ENCODE results near the gene MAPKAP1. TPM values are rescaled to one million over a fixed set of nuclear protein-coding genes. Genes with fewer than 3 reads are reported as not detected.

Gene MAPKAP1
- total RNA-seq, 2 experiments from 2014 or later = 58.7 to 63.6 TPM

- H3K9me3 Mint-ChIP-seq = no peaks in the 10 kb centered on the region
- H3K4me3 Mint-ChIP-seq = no peak overlapping the region
- no peak overlapping the region for H3K27ac Mint-ChIP-seq
- CTCF ChIA-PET = interaction anchor here (1.7 kb wide), 1 partner anchor 8 kb away, joined by 5 read pairs; no protein-coding TSS in a partner anchor
- H3K4me1 Mint-ChIP-seq = no peaks in the 10 kb centered on the region
- H3K27me3 Mint-ChIP-seq = no peaks in the 10 kb centered on the region
- POLR2A ChIA-PET = no interaction called here
- DNase-seq = no peak
- no peaks in the 10 kb centered on the region for H3K36me3 Mint-ChIP-seq (ENCODE audit: low read depth)
Measured at GRCh38 chr9:125415583-125416460, 291.2 kb downstream of the MAPKAP1 start.

- Mint-ChIP-seq H3K27me3 (peaks cover 9% of the 10 kb centered on the region), H3K4me1 (peaks cover 11% of the 10 kb centered on the region), H3K4me3 (no peak overlapping the region), H3K36me3 (ENCODE audit: low read depth) (no peaks in the 10 kb centered on the region), H3K27ac (no peak overlapping the region), H3K9me3 (no peaks in the 10 kb centered on the region)
- no peak for DNase-seq
- ChIA-PET POLR2A (no interaction called here), CTCF (interaction anchor here (0.6 kb wide), 1 partner anchor 1055 kb away, joined by 3 read pairs; no protein-coding TSS in a partner anchor)
Measured at GRCh38 chr9:125413579-125413978, 293.4 kb downstream of the MAPKAP1 start.

GRCh38 chr9:125412166-125412565, 294.8 kb downstream of the MAPKAP1 start:
- H3K4me3 Mint-ChIP-seq = no peak overlapping the region
- no peaks in the 10 kb centered on the region for H3K9me3 Mint-ChIP-seq
- peaks cover 15% of the 10 kb centered on the region for H3K4me1 Mint-ChIP-seq
- H3K27ac Mint-ChIP-seq = no peak overlapping the region
- DNase-seq = no peak
- ChIA-PET POLR2A (interaction anchor here (0.6 kb wide), 1 partner anchor 1355 kb away, joined by 6 read pairs; no protein-coding TSS in a partner anchor), CTCF (interaction anchor here (1.2 kb wide), 1 partner anchor 10 kb away, joined by 3 read pairs; no protein-coding TSS in a partner anchor)
- H3K36me3 Mint-ChIP-seq (ENCODE audit: low read depth) = no peaks in the 10 kb centered on the region
- peaks cover 12% of the 10 kb centered on the region for H3K27me3 Mint-ChIP-seq

- H3K4me3 Mint-ChIP-seq = peak overlapping the region; percentile 30
- H3K4me1 Mint-ChIP-seq = peaks cover 15% of the 10 kb centered on the region
- ChIA-PET CTCF (interaction anchor here (1.2 kb wide), 1 partner anchor 9 kb away, joined by 3 read pairs; no protein-coding TSS in a partner anchor), POLR2A (no interaction called here)
- no peaks in the 10 kb centered on the region for H3K9me3 Mint-ChIP-seq
- no peak overlapping the region for H3K27ac Mint-ChIP-seq
- no peak for DNase-seq
- peaks cover 13% of the 10 kb centered on the region for H3K27me3 Mint-ChIP-seq
- H3K36me3 Mint-ChIP-seq (ENCODE audit: low read depth) = no peaks in the 10 kb centered on the region
Measured at GRCh38 chr9:125411171-125411756, 295.7 kb downstream of the MAPKAP1 start.

- Mint-ChIP-seq H3K4me1 (peaks cover 15% of the 10 kb centered on the region), H3K9me3 (no peaks in the 10 kb centered on the region), H3K27ac (no peak overlapping the region), H3K4me3 (peak overlapping the region; percentile 25), H3K27me3 (peaks cover 13% of the 10 kb centered on the region), H3K36me3 (ENCODE audit: low read depth) (no peaks in the 10 kb centered on the region)
- CTCF ChIA-PET = no interaction called here
- POLR2A ChIA-PET = no interaction called here
- no peak for DNase-seq
Measured at GRCh38 chr9:125410522-125410894, 296.5 kb downstream of the MAPKAP1 start.

- no peaks in the 10 kb centered on the region for H3K9me3 Mint-ChIP-seq
- DNase-seq = peak; percentile 42
- H3K27ac Mint-ChIP-seq = peak overlapping the region; percentile 48
- peak overlapping the region; percentile 25 for H3K4me3 Mint-ChIP-seq
- H3K27me3 Mint-ChIP-seq = peaks cover 13% of the 10 kb centered on the region
- CTCF ChIA-PET = no interaction called here
- POLR2A ChIA-PET = no interaction called here
- no peaks in the 10 kb centered on the region for H3K36me3 Mint-ChIP-seq (ENCODE audit: low read depth)
- H3K4me1 Mint-ChIP-seq = peaks cover 15% of the 10 kb centered on the region
Measured at GRCh38 chr9:125409637-125410521, 297.1 kb downstream of the MAPKAP1 start.

GRCh38 chr9:125409217-125409636, 297.8 kb downstream of the MAPKAP1 start:
- no peaks in the 10 kb centered on the region for H3K36me3 Mint-ChIP-seq (ENCODE audit: low read depth)
- H3K27me3 Mint-ChIP-seq = peaks cover 13% of the 10 kb centered on the region
- H3K9me3 Mint-ChIP-seq = no peaks in the 10 kb centered on the region
- no peak for DNase-seq
- POLR2A ChIA-PET = no interaction called here
- CTCF ChIA-PET = no interaction called here
- no peak overlapping the region for H3K27ac Mint-ChIP-seq
- peak overlapping the region; percentile 65 for H3K4me3 Mint-ChIP-seq
- H3K4me1 Mint-ChIP-seq = peaks cover 15% of the 10 kb centered on the region

GRCh38 chr9:125407974-125408900, 298.8 kb downstream of the MAPKAP1 start:
- Mint-ChIP-seq H3K27me3 (peaks cover 13% of the 10 kb centered on the region), H3K4me3 (peak overlapping the region; percentile 65), H3K4me1 (peaks cover 15% of the 10 kb centered on the region), H3K27ac (no peak overlapping the region), H3K36me3 (ENCODE audit: low read depth) (no peaks in the 10 kb centered on the region), H3K9me3 (no peaks in the 10 kb centered on the region)
- CTCF ChIA-PET = interaction anchor here (0.6 to 1.9 kb wide), 21 partner anchors 9 to 1083 kb away, joined by 3 to 6 read pairs (median 4); no protein-coding TSS in a partner anchor
- peak; percentile 74 for DNase-seq
- POLR2A ChIA-PET = no interaction called here

GRCh38 chr9:125407432-125407973, 299.5 kb downstream of the MAPKAP1 start:
- no peaks in the 10 kb centered on the region for H3K36me3 Mint-ChIP-seq (ENCODE audit: low read depth)
- peaks cover 13% of the 10 kb centered on the region for H3K27me3 Mint-ChIP-seq
- H3K4me3 Mint-ChIP-seq = peak overlapping the region; percentile 58
- no peak overlapping the region for H3K27ac Mint-ChIP-seq
- peaks cover 15% of the 10 kb centered on the region for H3K4me1 Mint-ChIP-seq
- CTCF ChIA-PET = interaction anchor here (0.7 to 1.9 kb wide), 21 partner anchors 8 to 1084 kb away, joined by 3 to 6 read pairs (median 4); no protein-coding TSS in a partner anchor
- POLR2A ChIA-PET = interaction anchor here (0.6 kb wide), 1 partner anchor 24 kb away, joined by 3 read pairs; no protein-coding TSS in a partner anchor
- H3K9me3 Mint-ChIP-seq = no peaks in the 10 kb centered on the region
- DNase-seq = no peak

GRCh38 chr9:125406810-125407087, 300.3 kb downstream of the MAPKAP1 start:
- DNase-seq = no peak
- no peaks in the 10 kb centered on the region for H3K36me3 Mint-ChIP-seq (ENCODE audit: low read depth)
- ChIA-PET POLR2A (no interaction called here), CTCF (interaction anchor here (1.3 to 1.9 kb wide), 3 partner anchors 12 to 44 kb away, joined by 4 to 6 read pairs (median 5); no protein-coding TSS in a partner anchor)
- no peak overlapping the region for H3K27ac Mint-ChIP-seq
- H3K27me3 Mint-ChIP-seq = peaks cover 13% of the 10 kb centered on the region
- H3K4me1 Mint-ChIP-seq = peaks cover 15% of the 10 kb centered on the region
- peak overlapping the region; percentile 16 for H3K4me3 Mint-ChIP-seq
- H3K9me3 Mint-ChIP-seq = no peaks in the 10 kb centered on the region

GRCh38 chr9:125405938-125406809, 300.8 kb downstream of the MAPKAP1 start:
- DNase-seq = no peak
- Mint-ChIP-seq H3K4me3 (peak overlapping the region; percentile 16), H3K36me3 (ENCODE audit: low read depth) (no peaks in the 10 kb centered on the region), H3K27me3 (peaks cover 13% of the 10 kb centered on the region), H3K4me1 (peaks cover 15% of the 10 kb centered on the region), H3K27ac (no peak overlapping the region), H3K9me3 (no peaks in the 10 kb centered on the region)
- CTCF ChIA-PET = no interaction called here
- POLR2A ChIA-PET = no interaction called here

All from activated CD4-positive, alpha-beta T cell treated with anti-CD3 and anti-CD28 coated beads, Interleukin-2, amount 10 ng/mL, durations not matched to agents 7 days and 5 days (primary cell).